Measurements from ENCODE around the gene FIZ1.

DNA sequence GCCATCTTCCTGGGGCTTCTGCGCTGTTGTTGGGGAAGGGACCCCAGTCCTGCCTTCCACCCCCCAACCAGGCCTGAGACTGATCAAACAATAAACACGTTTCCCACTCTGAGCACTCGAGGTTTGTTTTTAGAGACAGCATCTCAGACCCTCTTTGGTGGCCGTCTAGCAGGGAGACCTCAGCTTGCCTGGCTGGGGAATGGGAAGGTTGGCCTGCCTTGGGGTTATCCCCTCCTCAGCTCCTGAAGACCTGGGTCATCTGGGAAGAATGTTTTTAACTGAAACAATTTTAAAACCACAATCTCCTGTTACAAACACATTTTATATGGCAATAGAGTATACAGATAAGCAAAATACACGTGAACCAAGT is 46.2 kb upstream of the FIZ1 start:
- TF ChIP-seq EZH2 (IDR thresholded peaks at IDR 0.05; ENCODE audit: borderline replicate concordance, low read depth, low read length, poor library complexity, severe bottlenecking) = no peak
- TF ChIP-seq, protein P1, sequence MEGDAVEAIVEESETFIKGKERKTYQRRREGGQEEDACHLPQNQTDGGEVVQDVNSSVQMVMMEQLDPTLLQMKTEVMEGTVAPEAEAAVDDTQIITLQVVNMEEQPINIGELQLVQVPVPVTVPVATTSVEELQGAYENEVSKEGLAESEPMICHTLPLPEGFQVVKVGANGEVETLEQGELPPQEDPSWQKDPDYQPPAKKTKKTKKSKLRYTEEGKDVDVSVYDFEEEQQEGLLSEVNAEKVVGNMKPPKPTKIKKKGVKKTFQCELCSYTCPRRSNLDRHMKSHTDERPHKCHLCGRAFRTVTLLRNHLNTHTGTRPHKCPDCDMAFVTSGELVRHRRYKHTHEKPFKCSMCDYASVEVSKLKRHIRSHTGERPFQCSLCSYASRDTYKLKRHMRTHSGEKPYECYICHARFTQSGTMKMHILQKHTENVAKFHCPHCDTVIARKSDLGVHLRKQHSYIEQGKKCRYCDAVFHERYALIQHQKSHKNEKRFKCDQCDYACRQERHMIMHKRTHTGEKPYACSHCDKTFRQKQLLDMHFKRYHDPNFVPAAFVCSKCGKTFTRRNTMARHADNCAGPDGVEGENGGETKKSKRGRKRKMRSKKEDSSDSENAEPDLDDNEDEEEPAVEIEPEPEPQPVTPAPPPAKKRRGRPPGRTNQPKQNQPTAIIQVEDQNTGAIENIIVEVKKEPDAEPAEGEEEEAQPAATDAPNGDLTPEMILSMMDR (conservative IDR thresholded peaks at IDR 0.05; ENCODE audit: low read depth, low read length) = no peak

All from A673 (cell line).